Renal cortex interstitium (tissue), 11 donors: ENCODE data around the gene C4B. TPM values are rescaled to one million over a fixed set of nuclear protein-coding genes. Genes with fewer than 3 reads are reported as not detected.
"Not testable (repeated sequence)": the region's sequence is repeated elsewhere in the genome, so short reads cannot be mapped to it uniquely, and the experiment has no call there.

ENCODE experiments used
- DNase-seq, 11 donors: peaks; one replicate each; pipeline ENCODE4 v3.0.0-alpha.2; 2013; ENCODE audit warnings: low read depth in 9 of 11, low spot score in 4 of 11; ENCODE audit errors: extremely low read depth in 1 of 11
- polyA plus RNA-seq, 3 donors: library from polyadenylated mRNA; unstranded; fragments of 120-200 nt; gene quantifications; one replicate each; pipeline ENCODE4 v1.2.1, GENCODE V29; 2013; ENCODE audit not compliant: insufficient read length in 3 of 3

C4B gene
- polyA plus RNA-seq, 3 donors: 17.4 to 23.3 (median 22.1) TPM

DNA sequence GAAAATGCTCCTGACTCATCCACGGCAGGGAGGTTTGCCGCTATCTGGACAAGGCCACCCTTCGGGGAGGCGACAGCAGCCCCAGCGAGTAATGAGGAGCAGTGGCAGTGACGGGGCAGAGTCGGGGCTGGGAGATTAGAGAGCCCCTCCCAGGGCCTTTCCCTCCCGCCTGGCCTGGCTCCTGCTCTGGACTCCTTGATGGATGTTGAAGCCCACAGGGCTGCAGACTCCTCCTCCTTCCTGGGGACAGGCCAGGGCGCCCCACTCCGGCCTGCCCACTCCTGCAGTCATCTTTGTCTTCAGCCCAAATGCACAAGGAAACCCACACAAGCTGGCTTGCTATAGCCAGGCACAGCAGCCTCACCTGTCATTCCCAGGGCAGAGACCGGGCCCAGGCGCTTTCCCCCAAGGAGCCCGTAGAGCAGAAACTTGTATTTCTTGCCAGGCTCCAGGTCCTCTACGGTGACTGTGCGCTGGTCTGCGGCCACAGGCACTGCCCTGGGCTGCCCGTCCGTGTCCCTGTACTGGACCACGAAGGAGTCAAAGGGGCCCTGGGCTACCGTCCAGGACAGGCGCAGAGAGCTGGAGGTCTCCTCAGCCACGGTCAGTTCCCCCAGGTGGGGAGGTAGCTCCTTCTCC lies 31.3 kb downstream of the C4B start:
- no peak for DNase-seq

GRCh38 chr6:32046450-32047083 lies 32.0 kb downstream of the C4B start:
- no peak for DNase-seq

DNA sequence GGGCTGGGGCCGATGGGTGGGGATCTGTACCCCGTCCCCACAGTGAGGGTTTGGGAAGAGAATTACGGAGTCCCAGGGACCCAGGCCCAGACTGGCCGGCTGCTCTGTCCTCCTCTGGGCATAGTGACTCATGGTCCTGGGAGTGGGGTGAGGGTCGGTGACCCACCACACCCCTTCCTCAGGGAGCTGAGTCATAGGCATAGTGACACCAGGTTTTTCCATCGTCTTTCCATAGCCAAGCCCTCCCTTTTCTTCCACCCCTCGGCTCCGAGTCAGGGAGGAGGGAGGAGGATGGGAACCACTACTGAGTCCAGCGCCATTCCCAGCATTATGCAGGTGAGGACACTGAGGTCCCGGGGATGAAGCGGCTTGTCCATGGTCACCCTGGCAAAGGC lies 32.5 kb downstream of the C4B start:
- DNase-seq: no peak

GRCh38 chr6:32047539-32047854 lies 32.9 kb downstream of the C4B start:
- DNase-seq: no peak

- peak in 8 of 11 donors; percentile 29 to 58 (median 42) for DNase-seq
Observed at GRCh38 chr6:32047855-32048766, 33.5 kb downstream of the C4B start.

DNA sequence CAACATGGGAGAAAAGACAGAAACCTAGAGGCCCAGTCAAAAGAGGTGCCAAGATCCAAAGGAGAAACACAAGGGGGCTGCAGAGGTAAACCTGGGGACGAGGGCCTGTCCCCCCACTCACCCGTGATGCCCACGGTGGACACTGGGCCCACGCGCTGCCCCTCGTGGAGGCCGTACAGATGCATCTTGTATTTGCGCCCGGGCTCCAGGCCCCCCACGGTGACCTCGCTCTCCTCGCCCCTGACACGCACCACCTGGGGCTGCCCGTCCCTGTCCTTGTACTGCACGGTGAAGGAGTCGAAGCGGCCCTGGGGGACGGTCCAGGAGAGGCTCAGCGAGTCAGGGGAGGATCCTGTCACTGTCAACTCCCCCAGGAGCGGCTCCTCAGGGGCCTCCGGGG lies 34.6 kb downstream of the C4B start:
- DNase-seq: not testable (repeated sequence)

DNA sequence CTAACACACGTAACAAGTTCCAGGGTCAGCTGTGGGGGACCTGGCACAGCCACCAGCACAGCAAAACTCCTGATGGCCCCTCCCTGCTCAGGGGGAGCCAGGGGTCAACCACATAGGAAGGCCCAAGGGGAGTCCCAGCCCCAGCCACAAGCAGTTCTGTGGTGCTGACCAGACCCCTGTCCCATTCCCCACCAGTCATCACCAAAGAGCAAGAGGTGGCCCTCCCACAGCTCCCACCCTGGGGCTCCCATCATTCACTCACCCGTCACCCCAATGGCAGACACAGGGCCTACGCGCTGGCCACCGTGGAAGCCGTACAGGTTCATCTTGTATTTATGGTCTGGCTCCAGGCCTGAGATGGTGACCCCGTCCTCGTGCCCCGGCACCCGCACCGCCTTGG lies 35.1 kb downstream of the C4B start:
- not testable (repeated sequence) for DNase-seq

- no peak for DNase-seq
Observed at GRCh38 chr6:32050562-32050961, 36.0 kb downstream of the C4B start.

DNA sequence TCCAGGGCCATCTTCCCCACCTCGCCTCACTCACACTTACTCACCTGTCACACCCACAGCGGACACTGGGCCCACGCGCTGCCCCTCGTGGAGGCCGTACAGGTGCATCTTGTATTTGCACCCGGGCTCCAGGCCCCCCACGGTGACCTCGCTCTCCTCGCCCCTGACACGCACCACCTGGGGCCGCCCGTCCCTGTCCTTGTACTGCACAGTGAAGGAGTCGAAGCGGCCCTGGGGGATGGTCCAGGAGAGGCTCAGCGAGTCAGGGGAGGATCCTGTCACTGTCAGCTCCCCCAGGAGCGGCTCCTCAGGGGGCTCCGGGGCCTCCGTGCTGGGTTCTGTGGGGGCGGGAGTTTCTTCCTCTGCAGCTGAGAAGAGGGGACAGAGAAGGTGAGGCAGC lies 38.0 kb downstream of the C4B start:
- DNase-seq: not testable (repeated sequence)

DNA sequence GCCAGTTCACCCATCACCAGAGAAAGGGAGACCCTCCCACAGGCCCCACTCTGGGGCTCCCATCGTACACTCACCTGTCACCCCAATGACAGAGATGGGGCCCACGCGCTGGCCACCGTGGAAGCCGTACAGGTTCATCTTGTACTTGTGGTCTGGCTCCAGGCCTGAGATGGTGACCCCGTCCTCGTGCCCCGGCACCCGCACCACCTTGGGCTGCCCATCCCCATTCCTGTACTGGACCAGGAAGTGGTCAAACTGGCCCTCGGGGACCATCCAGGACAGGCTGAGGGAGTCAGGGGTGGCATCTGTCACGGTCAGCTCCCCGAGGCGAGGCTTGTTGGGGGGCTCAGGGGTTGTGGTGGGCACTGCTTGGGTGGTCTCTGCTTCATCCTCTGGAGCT lies 38.7 kb downstream of the C4B start:
- not testable (repeated sequence) for DNase-seq

DNA sequence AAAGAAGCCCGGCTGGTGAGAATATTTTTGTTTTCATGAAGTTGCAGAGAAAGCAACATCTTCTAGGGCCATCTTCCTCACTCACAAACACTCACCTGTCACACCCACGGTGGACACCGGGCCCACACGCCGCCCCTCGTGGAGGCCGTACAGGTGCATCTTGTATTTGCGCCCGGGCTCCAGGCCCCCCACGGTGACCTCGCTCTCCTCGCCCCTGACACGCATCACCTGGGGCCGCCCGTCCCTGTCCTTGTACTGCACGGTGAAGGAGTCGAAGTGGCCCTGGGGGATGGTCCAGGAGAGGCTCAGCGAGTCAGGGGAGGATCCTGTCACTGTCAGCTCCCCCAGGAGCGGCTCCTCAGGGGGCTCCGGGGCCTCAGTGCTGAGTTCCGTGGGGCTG lies 41.2 kb downstream of the C4B start:
- not testable (repeated sequence) for DNase-seq

DNA sequence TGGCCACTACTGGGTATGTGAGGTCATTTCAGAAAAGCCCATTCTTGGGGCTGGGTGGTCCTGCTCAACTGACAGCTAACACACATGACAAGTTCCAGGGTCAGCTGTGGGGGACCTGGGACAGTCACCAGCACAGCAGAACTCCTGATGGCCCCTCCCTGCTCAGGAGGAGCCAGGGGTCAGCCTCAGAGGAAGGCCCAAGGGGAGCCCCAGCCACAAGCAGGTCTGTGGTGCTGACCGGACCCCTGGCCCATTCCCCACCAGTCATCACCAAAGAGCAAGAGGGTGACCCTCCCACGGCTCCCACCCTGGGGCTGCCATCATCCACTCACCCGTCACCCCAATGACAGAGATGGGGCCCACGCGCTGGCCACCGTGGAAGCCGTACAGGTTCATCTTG lies 41.7 kb downstream of the C4B start:
- no peak for DNase-seq

DNA sequence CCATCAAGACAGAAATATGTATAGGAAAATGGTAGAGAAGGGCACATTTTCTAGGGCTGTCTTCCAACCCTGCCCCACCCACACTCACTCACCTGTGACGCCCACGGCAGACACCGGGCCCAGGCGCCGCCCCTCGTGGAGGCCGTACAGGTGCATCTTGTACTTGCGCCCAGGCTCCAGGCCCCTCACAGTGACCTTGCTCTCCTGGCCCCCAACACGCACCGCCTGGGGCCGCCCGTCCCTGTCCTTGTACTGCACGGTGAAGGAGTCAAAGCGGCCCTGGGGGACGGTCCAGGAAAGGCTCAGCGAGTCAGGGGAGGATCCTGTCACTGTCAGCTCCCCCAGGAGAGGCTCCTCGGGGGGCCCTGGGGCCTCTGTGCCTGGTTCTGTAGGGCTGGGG lies 43.4 kb downstream of the C4B start:
- no peak for DNase-seq

DNA sequence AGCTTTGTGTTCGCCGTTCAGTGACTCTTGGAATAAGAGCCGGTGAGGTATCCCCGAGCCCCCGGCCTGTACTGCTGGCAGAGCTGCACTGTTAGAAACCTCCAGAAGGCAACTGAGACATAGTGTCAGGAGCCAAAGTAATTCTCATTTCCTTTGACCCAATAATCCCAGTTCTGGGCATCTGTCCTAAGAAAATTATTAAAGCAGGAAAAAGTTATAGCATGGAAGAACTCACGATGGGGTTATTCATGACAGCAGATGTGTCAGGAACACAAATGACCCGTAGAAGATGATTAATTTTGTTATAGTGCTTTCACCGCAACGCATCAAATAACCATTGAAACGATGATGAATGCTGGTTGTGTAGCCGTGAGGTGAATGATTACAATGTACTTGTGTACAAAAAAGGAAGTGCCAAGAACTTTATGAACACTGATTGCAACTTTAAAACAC lies 43.9 kb downstream of the C4B start:
- no peak for DNase-seq

- no peak for DNase-seq
Observed at GRCh38 chr6:32060966-32061655, 46.5 kb downstream of the C4B start.

- DNase-seq: no peak
Observed at GRCh38 chr6:32064706-32065105, 50.1 kb downstream of the C4B start.

DNA sequence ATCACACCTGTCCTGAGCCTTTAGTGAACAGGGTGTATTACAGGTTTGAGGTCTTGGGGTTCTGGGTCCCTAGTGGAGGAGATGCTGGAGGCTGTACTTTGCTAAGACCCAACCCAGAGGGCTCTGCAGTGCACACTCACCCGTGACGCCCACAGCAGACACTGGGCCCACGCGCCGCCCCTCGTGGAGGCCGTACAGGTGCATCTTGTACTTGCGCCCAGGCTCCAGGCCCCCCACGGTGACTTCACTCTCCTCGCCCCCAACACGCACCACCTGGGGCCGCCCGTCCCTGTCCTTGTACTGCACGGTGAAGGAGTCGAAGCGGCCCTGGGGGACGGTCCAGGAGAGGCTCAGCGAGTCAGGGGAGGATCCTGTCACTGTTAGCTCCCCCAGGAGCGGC lies 52.9 kb downstream of the C4B start:
- DNase-seq: not testable (repeated sequence)

DNA sequence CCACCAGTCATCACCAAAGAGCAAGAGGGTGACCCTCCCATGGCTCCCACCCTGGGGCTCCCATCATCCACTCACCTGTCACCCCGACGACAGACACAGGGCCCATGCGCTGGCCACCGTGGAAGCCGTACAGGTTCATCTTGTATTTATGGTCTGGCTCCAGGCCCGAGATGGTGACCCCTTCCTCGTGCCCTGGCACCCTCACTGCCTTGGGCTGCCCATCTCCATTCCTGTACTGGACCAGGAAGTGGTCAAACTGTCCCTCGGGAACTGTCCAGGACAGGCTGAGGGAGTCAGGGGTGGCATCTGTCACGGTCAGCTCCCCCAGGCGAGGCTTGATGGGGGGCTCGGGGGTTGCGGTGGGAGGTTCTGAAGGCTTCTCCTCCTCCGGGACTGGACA lies 53.7 kb downstream of the C4B start:
- DNase-seq: not testable (repeated sequence)

GRCh38 chr6:32068867-32069266 lies 54.3 kb downstream of the C4B start:
- no peak for DNase-seq

GRCh38 chr6:32069460-32069859 lies 54.9 kb downstream of the C4B start:
- no peak for DNase-seq
